Measurements from ENCODE around the gene CDK6.

Gene CDK6

GRCh38 chr7:92682903-92683539 is 153.4 kb downstream of the CDK6 start:
- no peak overlapping the region for H3K4me3 ChIP-seq (ENCODE audit: low read length)
- DNase-seq (ENCODE audit: low read depth), result no peak
- TF ChIP-seq, protein P1, sequence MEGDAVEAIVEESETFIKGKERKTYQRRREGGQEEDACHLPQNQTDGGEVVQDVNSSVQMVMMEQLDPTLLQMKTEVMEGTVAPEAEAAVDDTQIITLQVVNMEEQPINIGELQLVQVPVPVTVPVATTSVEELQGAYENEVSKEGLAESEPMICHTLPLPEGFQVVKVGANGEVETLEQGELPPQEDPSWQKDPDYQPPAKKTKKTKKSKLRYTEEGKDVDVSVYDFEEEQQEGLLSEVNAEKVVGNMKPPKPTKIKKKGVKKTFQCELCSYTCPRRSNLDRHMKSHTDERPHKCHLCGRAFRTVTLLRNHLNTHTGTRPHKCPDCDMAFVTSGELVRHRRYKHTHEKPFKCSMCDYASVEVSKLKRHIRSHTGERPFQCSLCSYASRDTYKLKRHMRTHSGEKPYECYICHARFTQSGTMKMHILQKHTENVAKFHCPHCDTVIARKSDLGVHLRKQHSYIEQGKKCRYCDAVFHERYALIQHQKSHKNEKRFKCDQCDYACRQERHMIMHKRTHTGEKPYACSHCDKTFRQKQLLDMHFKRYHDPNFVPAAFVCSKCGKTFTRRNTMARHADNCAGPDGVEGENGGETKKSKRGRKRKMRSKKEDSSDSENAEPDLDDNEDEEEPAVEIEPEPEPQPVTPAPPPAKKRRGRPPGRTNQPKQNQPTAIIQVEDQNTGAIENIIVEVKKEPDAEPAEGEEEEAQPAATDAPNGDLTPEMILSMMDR (IDR thresholded peaks at IDR 0.05; ENCODE audit: insufficient read depth, low read depth, low read length, missing control alignments), result no peak

DNA sequence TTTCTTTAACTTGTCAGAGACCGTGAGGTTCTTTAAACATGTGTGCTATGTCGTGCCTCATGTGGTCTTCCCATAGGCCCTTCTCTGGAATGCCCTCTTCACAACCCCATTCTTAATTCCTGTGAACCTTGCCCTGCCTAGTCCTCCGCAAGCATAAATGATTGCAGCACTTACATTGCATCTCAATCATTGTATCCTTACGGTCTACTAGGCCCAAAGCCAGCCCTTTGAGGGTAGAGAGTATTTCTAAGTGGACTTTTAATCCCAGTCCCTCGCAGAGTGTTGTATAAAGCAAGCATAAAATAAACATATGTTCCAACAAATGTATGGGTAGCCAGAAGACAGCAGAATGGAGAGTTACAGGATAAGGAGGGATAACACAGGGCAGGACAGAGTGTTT is 154.0 kb downstream of the CDK6 start:
- TF ChIP-seq, protein P1 (IDR thresholded peaks at IDR 0.05; ENCODE audit: insufficient read depth, low read depth, low read length, missing control alignments), result no peak
- DNase-seq (ENCODE audit: low read depth), result no peak
- no peak overlapping the region for H3K4me3 ChIP-seq (ENCODE audit: low read length)

GRCh38 chr7:92681633-92682032 is 154.7 kb downstream of the CDK6 start:
- DNase-seq (ENCODE audit: low read depth), result no peak
- TF ChIP-seq, protein P1 (IDR thresholded peaks at IDR 0.05; ENCODE audit: insufficient read depth, low read depth, low read length, missing control alignments), result no peak
- no peak overlapping the region for H3K4me3 ChIP-seq (ENCODE audit: low read length)

GRCh38 chr7:92680442-92680841 is 155.9 kb downstream of the CDK6 start:
- TF ChIP-seq, protein P1 (IDR thresholded peaks at IDR 0.05; ENCODE audit: insufficient read depth, low read depth, low read length, missing control alignments), result no peak
- H3K4me3 ChIP-seq (ENCODE audit: low read length), result no peak overlapping the region
- no peak for DNase-seq (ENCODE audit: low read depth)

DNA sequence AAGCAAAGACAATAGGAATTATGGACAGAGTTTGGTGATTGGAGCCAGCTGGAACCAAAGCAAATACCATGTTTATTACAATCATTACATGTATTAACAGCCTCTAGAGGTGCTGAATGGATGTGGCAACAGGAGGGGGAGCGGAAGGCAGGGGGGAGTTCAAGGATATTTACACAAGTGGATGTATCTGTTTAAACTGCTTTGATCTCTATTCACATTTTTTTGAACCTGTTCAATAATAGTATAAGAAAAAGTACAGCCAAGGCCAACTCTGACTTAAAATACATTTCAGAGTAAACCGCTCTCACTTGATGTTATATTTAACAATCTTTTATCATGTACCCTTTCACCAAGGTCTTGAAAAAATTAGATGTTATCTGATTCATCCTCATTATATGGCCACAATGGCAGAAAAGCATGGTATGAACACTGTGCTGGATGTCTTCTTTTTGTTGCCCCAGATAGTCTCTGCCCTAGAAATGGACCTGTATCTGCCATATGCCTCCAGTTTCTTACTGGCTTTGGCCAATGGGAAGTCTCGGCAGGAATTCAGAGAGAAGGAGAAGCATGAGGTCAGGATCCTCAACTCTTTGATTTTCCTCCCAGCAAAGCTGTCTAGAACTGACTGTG is 158.0 kb downstream of the CDK6 start:
- TF ChIP-seq, protein P1 (IDR thresholded peaks at IDR 0.05; ENCODE audit: insufficient read depth, low read depth, low read length, missing control alignments), result no peak
- H3K4me3 ChIP-seq (ENCODE audit: low read length), result no peak overlapping the region

DNA sequence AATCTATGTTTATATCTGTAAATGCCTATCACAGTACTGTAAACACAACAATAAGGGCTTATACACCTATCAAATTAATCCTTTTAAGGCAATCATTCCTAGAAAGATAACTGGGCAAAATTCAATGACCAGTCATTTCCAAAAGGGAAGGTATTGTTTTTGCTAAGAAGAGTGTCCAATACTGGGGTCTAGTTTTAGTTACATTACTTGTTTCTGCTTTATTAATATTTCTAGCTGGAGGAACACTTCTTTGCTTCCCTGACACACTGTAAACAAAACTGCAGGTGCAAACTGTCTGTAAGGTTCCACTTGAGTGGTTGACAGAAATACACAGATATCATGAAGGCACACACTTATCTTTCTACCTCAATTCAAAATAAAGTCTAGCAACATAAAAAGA is 162.0 kb downstream of the CDK6 start:
- TF ChIP-seq, protein P1 (IDR thresholded peaks at IDR 0.05; ENCODE audit: insufficient read depth, low read depth, low read length, missing control alignments), result no peak
- no peak for DNase-seq (ENCODE audit: low read depth)
- no peak overlapping the region for H3K4me3 ChIP-seq (ENCODE audit: low read length)

More for the DNA sequence above, 158.0 kb downstream of the CDK6 start:
- no peak for DNase-seq (ENCODE audit: low read depth)

Data from epithelial cell of esophagus (primary cell).